Measurements from ENCODE around the gene NSG2.

GRCh38 chr5:174052636-174053035, 7.1 kb downstream of the NSG2 start:
- TF ChIP-seq POLR2A (IDR thresholded peaks at IDR 0.05) (no peak), CTCF (IDR thresholded peaks at IDR 0.05) (no peak)
